Liver (tissue), 9 donors: ENCODE results near the gene S100A13. TPM values are rescaled to one million over a fixed set of nuclear protein-coding genes. Genes with fewer than 3 reads are reported as not detected.

Experiments
- DNase-seq: peaks from one replicate; pipeline ENCODE4 v3.0.0-alpha.2; 2017; ENCODE audit warnings: low spot score
- H3K27ac ChIP-seq, 2 donors: one replicate each; pipeline ENCODE4 v1.7.0; 2013; ENCODE audit warnings: inconsistent platforms in 2 of 2, low read length in 2 of 2, control low read depth in 1 of 2, low read depth in 1 of 2, mild to moderate bottlenecking in 1 of 2
- H3K27me3 ChIP-seq, 4 donors: one replicate each; pipeline versions ENCODE4 v1.6.1 to v1.7.0; 2013; ENCODE audit warnings: low read length in 3 of 4, inconsistent platforms in 1 of 4, mild to moderate bottlenecking in 1 of 4, moderate library complexity in 1 of 4; ENCODE audit not compliant: control insufficient read depth in 4 of 4, insufficient read depth in 4 of 4
- H3K36me3 ChIP-seq, 4 donors: one replicate each; pipeline versions ENCODE4 v1.6.1 to v1.7.0; 2013; ENCODE audit warnings: low read length in 3 of 4, mild to moderate bottlenecking in 3 of 4, low read depth in 1 of 4, moderate library complexity in 1 of 4; ENCODE audit not compliant: control insufficient read depth in 4 of 4, insufficient read depth in 3 of 4
- H3K4me1 ChIP-seq, 4 donors: one replicate each; pipeline versions ENCODE4 v1.6.1 to v1.7.0; 2013; ENCODE audit warnings: low read length in 3 of 4, mild to moderate bottlenecking in 3 of 4, moderate library complexity in 1 of 4; ENCODE audit not compliant: control insufficient read depth in 4 of 4, insufficient read depth in 4 of 4
- H3K4me3 ChIP-seq, 3 donors: one replicate each; pipeline versions ENCODE4 v1.6.1 to v1.7.0; 2013; ENCODE audit warnings: low read length in 3 of 3, control low read depth in 1 of 3, low read depth in 1 of 3, mild to moderate bottlenecking in 1 of 3
- H3K9ac ChIP-seq, 2 donors: one replicate each; pipeline ENCODE4 v1.7.0; 2013; ENCODE audit warnings: low read length in 2 of 2, mild to moderate bottlenecking in 2 of 2, moderate library complexity in 2 of 2, control low read depth in 1 of 2, low read depth in 1 of 2
- H3K9me3 ChIP-seq, 4 donors: one replicate each; pipeline versions ENCODE4 v1.6.1 to v1.7.0; 2013; ENCODE audit warnings: low read length in 3 of 4; ENCODE audit not compliant: control insufficient read depth in 4 of 4
- FOXA1 ChIP-seq: IDR thresholded peaks from 2 replicates; pipeline ENCODE4 v1.6.1; 2016; ENCODE audit warnings: antibody characterized with exemption
- FOXA2 ChIP-seq: IDR thresholded peaks from 2 replicates; pipeline ENCODE4 v1.6.1; 2016; ENCODE audit warnings: antibody characterized with exemption
- GABPA ChIP-seq, 2 donors: IDR thresholded peaks in 1 of 2; conservative IDR thresholded peaks in 1 of 2; 2 replicates each; pipeline ENCODE4 v1.6.1; 2016; ENCODE audit warnings: antibody characterized with exemption in 2 of 2, mild to moderate bottlenecking in 1 of 2, moderate library complexity in 1 of 2
- HNF4A ChIP-seq, 2 donors: conservative IDR thresholded peaks; 2 replicates each; pipeline ENCODE4 v1.6.1; 2016; ENCODE audit warnings: antibody characterized with exemption in 2 of 2, mild to moderate bottlenecking in 2 of 2
- HNF4G ChIP-seq: IDR thresholded peaks from 2 replicates; pipeline ENCODE4 v1.6.1; 2016; ENCODE audit warnings: antibody characterized with exemption
- NR2F2 ChIP-seq: IDR thresholded peaks from 2 replicates; pipeline ENCODE4 v1.6.1; 2016; ENCODE audit warnings: antibody characterized with exemption
- RAD21 ChIP-seq, 2 donors: IDR thresholded peaks; 2 replicates each; pipeline ENCODE4 v1.6.1; 2016; ENCODE audit warnings: antibody characterized with exemption in 2 of 2, mild to moderate bottlenecking in 2 of 2
- RXRA ChIP-seq, 2 donors: IDR thresholded peaks; 2 replicates each; pipeline ENCODE4 v1.6.1; 2017 to 2018; ENCODE audit warnings: antibody characterized with exemption in 2 of 2, mild to moderate bottlenecking in 1 of 2
- TAF1 ChIP-seq: conservative IDR thresholded peaks from 2 replicates; pipeline ENCODE4 v1.6.1; 2016; ENCODE audit warnings: antibody characterized with exemption, mild to moderate bottlenecking
- YY1 ChIP-seq: IDR thresholded peaks from 2 replicates; pipeline ENCODE4 v1.6.1; 2016; ENCODE audit warnings: antibody characterized with exemption, mild to moderate bottlenecking
- WGBS: extraction: QIAGEN DNeasy Blood & Tissue Kit; methylation state at CpG from one replicate; pipeline ENCODE4 v1.1.7; 2013; 5-methylcytosine and 5-hydroxymethylcytosine counted together
- polyA plus RNA-seq, 2 donors: library from polyadenylated mRNA; stranded (reverse) in 1 of 2; unstranded in 1 of 2; fragments of 200-250 nt in 1 of 2; fragments of >200 nt in 1 of 2; fragmentation: Nextera tagmentation in 1 of 2; extraction: Ambion mirVana in 1 of 2; gene quantifications; one replicate each; pipeline versions ENCODE4 v1.2.1 to v1.2.3, GENCODE V29; 2013 to 2015
- total RNA-seq, 2 donors: library from RNA; depleted of rRNA; stranded (reverse); fragments of >200 nt; gene quantifications; one replicate each; pipeline ENCODE4 v1.2.3, GENCODE V29; 2014
- TF ChIP-seq, protein P1 (sequence below): IDR thresholded peaks from 2 replicates; pipeline ENCODE4 v1.6.1; 2016; ENCODE audit warnings: antibody characterized with exemption
- TF ChIP-seq, protein P2 (sequence below): IDR thresholded peaks from 2 replicates; pipeline ENCODE4 v1.6.1; 2016; ENCODE audit warnings: antibody characterized with exemption, mild to moderate bottlenecking
- TF ChIP-seq, protein P3 (sequence below): IDR thresholded peaks from 2 replicates; pipeline ENCODE4 v1.6.1; 2016; ENCODE audit warnings: antibody characterized with exemption
- TF ChIP-seq, protein P4 (sequence below): IDR thresholded peaks from 2 replicates; pipeline ENCODE4 v1.6.1; 2016; ENCODE audit warnings: antibody characterized with exemption
- TF ChIP-seq, protein P5 (sequence below): fragments of 150-350 bp; IDR thresholded peaks from 2 replicates; pipeline ENCODE4 v1.5.1; 2017; ENCODE audit warnings: improper control_type of control experiment, low read depth, low read length; ENCODE audit not compliant: missing input control
- donor health status: healthy.
- donor health status: healthy.
- donor health status: healthy.
- donor health status: healthy.
- donor health status: healthy.

S100A13 gene
- total and polyA plus RNA-seq, 4 donors = 5.3 to 23.0 (median 15.7) TPM

DNA sequence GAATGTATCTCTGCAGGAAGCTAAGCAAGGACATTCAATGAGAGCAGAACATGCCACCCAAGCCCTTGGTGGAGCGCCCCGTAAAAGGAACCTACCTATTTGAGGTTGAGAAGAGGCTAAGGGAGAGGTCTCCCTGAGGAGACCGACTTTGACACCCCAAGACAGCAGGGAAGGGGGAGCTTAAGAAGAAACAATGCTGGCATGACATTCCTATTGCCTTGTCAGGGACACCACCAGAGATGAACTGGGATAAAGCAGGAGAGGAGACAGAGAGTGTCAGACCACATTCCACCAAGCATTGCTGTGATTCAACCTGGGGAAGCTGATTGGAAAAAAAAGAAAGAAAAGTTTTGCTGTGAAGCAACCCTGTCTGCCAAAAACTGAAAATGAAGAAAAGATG lies 48.4 kb downstream of the S100A13 start:
- WGBS = 71% methylated on average over 3 of the region's 3 CpGs
- TF ChIP-seq, protein P1, sequence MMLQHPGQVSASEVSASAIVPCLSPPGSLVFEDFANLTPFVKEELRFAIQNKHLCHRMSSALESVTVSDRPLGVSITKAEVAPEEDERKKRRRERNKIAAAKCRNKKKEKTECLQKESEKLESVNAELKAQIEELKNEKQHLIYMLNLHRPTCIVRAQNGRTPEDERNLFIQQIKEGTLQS = no peak
- TF ChIP-seq YY1 = no peak
- TF ChIP-seq HNF4A (conservative IDR thresholded peaks at IDR 0.05) = no peak
- TF ChIP-seq, protein P2, sequence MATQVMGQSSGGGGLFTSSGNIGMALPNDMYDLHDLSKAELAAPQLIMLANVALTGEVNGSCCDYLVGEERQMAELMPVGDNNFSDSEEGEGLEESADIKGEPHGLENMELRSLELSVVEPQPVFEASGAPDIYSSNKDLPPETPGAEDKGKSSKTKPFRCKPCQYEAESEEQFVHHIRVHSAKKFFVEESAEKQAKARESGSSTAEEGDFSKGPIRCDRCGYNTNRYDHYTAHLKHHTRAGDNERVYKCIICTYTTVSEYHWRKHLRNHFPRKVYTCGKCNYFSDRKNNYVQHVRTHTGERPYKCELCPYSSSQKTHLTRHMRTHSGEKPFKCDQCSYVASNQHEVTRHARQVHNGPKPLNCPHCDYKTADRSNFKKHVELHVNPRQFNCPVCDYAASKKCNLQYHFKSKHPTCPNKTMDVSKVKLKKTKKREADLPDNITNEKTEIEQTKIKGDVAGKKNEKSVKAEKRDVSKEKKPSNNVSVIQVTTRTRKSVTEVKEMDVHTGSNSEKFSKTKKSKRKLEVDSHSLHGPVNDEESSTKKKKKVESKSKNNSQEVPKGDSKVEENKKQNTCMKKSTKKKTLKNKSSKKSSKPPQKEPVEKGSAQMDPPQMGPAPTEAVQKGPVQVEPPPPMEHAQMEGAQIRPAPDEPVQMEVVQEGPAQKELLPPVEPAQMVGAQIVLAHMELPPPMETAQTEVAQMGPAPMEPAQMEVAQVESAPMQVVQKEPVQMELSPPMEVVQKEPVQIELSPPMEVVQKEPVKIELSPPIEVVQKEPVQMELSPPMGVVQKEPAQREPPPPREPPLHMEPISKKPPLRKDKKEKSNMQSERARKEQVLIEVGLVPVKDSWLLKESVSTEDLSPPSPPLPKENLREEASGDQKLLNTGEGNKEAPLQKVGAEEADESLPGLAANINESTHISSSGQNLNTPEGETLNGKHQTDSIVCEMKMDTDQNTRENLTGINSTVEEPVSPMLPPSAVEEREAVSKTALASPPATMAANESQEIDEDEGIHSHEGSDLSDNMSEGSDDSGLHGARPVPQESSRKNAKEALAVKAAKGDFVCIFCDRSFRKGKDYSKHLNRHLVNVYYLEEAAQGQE = no peak
- no peak for TF ChIP-seq FOXA1
- no peak overlapping the region for H3K27ac ChIP-seq
- no peaks in the 10 kb centered on the region for H3K9me3 ChIP-seq
- H3K4me3 ChIP-seq = no peak overlapping the region
- H3K9ac ChIP-seq = no peak overlapping the region
- DNase-seq = no peak
- H3K36me3 ChIP-seq = no peaks in the 10 kb centered on the region
- H3K4me1 ChIP-seq = no peaks in the 10 kb centered on the region
- no peaks in the 10 kb centered on the region for H3K27me3 ChIP-seq

DNA sequence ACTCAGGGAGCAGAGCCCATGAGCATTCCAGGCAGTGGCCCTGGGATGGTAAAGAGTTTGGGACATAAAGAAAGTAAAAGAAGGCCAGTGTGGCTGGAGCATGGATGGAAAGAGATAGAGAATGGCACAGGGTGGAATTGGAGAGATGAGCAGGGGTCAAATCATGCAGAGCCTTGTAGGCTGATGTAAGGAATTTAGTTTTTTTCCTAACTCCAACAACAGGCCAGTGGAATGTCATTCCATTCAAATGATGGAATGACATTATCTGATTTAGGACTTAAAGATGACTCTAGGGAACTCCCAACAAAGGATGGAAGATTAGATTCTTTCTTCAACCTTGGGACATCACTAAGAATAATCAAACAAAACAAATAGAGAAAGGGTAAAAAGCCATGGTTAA lies 48.8 kb downstream of the S100A13 start:
- Histone ChIP-seq H3K36me3 (no peaks in the 10 kb centered on the region), H3K4me3 (no peak overlapping the region), H3K4me1 (no peaks in the 10 kb centered on the region), H3K27me3 (no peaks in the 10 kb centered on the region), H3K9ac (no peak overlapping the region), H3K27ac (no peak overlapping the region), H3K9me3 (no peaks in the 10 kb centered on the region)
- DNase-seq = no peak
- no peak for TF ChIP-seq YY1
- TF ChIP-seq FOXA1 = no peak
- TF ChIP-seq, protein P3, sequence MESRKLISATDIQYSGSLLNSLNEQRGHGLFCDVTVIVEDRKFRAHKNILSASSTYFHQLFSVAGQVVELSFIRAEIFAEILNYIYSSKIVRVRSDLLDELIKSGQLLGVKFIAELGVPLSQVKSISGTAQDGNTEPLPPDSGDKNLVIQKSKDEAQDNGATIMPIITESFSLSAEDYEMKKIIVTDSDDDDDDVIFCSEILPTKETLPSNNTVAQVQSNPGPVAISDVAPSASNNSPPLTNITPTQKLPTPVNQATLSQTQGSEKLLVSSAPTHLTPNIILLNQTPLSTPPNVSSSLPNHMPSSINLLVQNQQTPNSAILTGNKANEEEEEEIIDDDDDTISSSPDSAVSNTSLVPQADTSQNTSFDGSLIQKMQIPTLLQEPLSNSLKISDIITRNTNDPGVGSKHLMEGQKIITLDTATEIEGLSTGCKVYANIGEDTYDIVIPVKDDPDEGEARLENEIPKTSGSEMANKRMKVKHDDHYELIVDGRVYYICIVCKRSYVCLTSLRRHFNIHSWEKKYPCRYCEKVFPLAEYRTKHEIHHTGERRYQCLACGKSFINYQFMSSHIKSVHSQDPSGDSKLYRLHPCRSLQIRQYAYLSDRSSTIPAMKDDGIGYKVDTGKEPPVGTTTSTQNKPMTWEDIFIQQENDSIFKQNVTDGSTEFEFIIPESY = no peak
- no peak for TF ChIP-seq TAF1
- TF ChIP-seq HNF4G = no peak
- no peak for TF ChIP-seq RAD21 (IDR thresholded peaks at IDR 0.05)
- no peak for TF ChIP-seq FOXA2
- TF ChIP-seq, protein P4, sequence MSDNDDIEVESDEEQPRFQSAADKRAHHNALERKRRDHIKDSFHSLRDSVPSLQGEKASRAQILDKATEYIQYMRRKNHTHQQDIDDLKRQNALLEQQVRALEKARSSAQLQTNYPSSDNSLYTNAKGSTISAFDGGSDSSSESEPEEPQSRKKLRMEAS = no peak
- TF ChIP-seq RXRA (IDR thresholded peaks at IDR 0.05) = no peak
- TF ChIP-seq GABPA (IDR thresholded peaks at IDR 0.05 in 1 of 2, conservative IDR thresholded peaks at IDR 0.05 in 1 of 2) = no peak

DNA sequence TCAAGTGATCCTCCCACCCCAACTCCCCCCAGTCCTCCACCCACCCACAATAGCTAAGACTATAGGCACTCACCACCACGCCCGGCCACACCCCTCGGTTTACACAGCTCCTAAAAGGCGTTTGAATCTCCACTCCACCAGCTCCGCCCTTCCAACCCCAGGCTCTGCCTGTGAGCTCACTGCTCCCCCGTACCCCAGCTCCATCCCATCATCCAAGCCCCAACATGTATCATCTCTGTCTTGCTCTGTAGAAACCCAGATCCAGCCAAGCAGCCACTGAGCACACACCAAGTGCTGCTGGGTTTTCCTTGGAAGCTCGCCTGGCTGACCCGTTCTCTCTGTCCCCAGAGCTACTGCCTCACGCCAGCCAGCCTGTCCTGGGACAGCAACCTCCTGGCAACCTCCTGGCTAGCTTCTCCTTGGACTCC lies 49.7 kb downstream of the S100A13 start:
- H3K9me3 ChIP-seq = no peaks in the 10 kb centered on the region
- WGBS = 68% methylated on average over 9 of the region's 9 CpGs

More for the DNA sequence above, 49.7 kb downstream of the S100A13 start:
- Histone ChIP-seq H3K4me3 (no peak overlapping the region), H3K4me1 (peaks cover 0 to 2% (median 0%) of the 10 kb centered on the region in 4 donors), H3K36me3 (no peaks in the 10 kb centered on the region), H3K27me3 (no peaks in the 10 kb centered on the region), H3K27ac (no peak overlapping the region), H3K9ac (no peak overlapping the region)
- no peak for DNase-seq
- TF ChIP-seq FOXA2 (no peak), RXRA (IDR thresholded peaks at IDR 0.05) (no peak), FOXA1 (no peak), HNF4G (no peak), RAD21 (IDR thresholded peaks at IDR 0.05) (no peak), HNF4A (conservative IDR thresholded peaks at IDR 0.05) (no peak), YY1 (no peak), NR2F2 (no peak)
- TF ChIP-seq, protein P5, sequence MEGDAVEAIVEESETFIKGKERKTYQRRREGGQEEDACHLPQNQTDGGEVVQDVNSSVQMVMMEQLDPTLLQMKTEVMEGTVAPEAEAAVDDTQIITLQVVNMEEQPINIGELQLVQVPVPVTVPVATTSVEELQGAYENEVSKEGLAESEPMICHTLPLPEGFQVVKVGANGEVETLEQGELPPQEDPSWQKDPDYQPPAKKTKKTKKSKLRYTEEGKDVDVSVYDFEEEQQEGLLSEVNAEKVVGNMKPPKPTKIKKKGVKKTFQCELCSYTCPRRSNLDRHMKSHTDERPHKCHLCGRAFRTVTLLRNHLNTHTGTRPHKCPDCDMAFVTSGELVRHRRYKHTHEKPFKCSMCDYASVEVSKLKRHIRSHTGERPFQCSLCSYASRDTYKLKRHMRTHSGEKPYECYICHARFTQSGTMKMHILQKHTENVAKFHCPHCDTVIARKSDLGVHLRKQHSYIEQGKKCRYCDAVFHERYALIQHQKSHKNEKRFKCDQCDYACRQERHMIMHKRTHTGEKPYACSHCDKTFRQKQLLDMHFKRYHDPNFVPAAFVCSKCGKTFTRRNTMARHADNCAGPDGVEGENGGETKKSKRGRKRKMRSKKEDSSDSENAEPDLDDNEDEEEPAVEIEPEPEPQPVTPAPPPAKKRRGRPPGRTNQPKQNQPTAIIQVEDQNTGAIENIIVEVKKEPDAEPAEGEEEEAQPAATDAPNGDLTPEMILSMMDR = no peak
- TF ChIP-seq, protein P2 = no peak
- TF ChIP-seq, protein P1 = no peak
